HG02884 (cell line): Measurements from ENCODE around the gene SGPL1.

Experiments
- ATAC-seq: cut with Tn5 transposase; IDR thresholded peaks from one replicate; pipeline ENCODE4 v1.9.1; 2021; ENCODE audit warnings: mild to moderate bottlenecking, moderate library complexity; ENCODE audit not compliant: unreplicated experiment

Gene SGPL1

DNA sequence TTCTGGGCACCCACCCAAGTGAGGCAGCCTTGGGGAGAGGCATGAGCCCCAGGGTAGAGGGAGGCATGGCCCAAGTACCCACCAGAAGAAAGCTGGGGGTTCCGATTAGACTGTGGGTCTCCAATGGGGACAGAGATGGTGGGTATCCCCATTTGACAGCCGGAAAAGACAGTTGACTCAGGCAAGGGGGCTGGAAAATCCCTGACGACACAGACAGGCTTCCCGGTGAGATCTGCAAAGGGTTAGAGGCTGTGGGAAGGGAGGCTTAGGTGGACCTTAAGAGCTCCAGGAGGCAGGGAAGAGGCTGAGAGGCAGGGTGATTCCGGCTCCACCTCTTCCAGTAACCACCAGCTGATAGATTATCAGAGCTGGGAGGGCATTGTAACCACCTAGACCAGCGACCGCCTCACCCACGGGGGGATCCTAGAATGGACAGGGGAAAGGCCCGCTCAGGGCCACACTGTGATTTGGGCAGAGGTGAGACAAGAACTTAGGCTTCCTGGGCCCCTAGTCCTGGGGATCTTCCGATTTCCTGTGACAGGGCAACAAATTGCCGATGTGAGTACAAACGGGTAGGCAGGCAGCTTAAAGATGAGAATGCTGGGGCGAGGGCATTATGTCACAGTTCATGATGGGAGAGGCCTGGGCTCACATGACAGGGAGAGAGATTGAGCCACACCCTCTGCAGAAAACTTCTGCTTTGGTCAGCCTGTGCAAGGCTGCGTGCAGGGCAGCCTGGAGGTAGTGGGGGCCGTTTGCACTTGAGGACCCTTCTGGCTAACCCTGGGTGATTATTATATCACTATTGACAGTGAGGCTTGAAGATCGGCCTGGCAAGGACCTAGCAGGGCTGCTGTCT lies 36.0 kb upstream of the SGPL1 start:
- ATAC-seq = no peak

- no peak for ATAC-seq
These were observed 35.4 kb upstream of the SGPL1 start for GRCh38 chr10:70780370-70780760.

- ATAC-seq = no peak
These were observed 35.0 kb upstream of the SGPL1 start for GRCh38 chr10:70780772-70781171.

- ATAC-seq = no peak
These were observed 34.2 kb upstream of the SGPL1 start for GRCh38 chr10:70781461-70782051.

GRCh38 chr10:70782086-70782745 lies 33.5 kb upstream of the SGPL1 start:
- no peak for ATAC-seq

GRCh38 chr10:70782746-70783680 lies 32.7 kb upstream of the SGPL1 start:
- no peak for ATAC-seq

DNA sequence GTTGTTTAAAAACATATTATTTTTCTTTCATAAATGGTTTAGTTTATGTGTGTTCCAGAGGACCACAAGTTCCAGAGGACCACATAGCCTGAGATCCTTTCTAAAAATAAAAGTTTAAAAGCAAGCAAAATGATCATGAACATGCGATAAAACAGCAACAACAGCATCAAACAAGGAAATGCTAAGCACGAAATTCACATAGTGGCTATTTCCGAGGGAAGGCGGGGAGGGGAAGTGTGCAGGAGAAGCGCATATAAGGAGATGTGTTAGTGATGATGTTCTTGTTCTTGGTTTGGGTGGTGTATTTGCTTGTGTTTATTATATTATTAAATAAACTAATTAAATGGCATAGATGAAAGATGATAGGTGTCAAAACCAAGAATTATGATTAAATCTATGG lies 31.7 kb upstream of the SGPL1 start:
- no peak for ATAC-seq

- ATAC-seq = no peak
These were observed 31.3 kb upstream of the SGPL1 start for GRCh38 chr10:70784471-70784870.

DNA sequence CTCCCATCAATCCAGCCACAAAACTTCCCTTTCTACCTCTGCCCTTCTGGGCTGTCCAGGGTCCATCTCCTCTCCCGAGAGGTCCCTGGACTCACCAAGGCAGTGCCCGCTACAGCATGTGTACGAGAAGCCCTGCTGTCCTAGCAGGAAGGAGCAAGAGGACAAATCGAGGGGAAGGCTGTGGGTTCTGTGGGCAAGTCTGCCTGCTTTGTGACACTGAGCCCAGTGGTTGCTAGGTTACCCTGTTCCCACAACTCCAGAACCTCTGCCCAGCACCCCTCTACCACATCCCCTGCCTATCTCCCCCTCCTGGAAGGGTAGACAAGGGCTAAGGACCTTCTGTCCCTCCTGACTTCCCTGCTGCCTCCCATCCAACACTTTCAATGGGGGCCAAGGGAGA lies 30.6 kb upstream of the SGPL1 start, which contains the start of gene TBATA:
Gene TBATA, minus strand, starts transcription at position 188 of the 400 bp plus-strand sequence. CDS start 1,998 bp downstream, outside the sequence.
- no peak for ATAC-seq

GRCh38 chr10:70786799-70787415 lies 28.8 kb upstream of the SGPL1 start:
- no peak for ATAC-seq

GRCh38 chr10:70791386-70792039 lies 24.2 kb upstream of the SGPL1 start:
- ATAC-seq = no peak

DNA sequence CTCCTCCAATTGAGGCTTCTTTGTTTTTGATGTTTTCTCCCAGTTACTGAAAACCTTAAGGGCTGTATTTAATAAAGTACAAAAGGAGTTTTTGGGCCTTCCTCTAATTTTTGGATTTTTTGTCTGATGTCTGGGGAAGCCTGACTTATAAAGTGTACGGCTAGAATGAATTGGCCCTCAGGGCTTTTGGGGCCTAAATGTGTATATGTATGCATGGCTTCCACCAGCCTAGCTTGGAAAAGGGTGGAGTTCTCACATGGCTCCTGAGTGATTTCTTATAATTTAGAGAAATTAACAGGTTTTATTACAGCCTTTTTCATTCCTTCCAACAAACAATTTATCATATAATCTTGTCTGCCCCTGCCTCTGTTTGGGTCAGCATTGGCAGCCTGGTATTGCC lies 20.1 kb upstream of the SGPL1 start:
- no peak for ATAC-seq

DNA sequence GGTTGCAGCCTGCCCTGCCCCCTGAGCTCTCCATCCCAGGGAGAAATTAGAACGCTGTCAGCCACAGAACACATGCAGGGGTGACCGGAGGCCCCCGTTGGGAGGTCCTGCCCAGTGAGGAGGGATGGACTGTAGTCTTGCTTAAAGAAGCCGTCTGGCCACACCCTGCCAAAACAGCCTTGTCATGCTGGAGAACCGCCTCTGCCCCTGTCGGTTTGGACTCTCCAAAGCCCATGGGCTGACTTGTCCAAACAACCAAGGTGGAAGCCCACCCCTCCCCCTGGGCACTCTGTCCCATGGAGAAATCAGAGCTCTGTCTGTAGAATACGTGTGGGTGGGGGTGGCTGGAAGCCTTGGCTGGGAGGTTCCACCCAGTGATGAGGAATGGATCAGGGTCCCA lies 17.9 kb upstream of the SGPL1 start:
- ATAC-seq = no peak

- no peak for ATAC-seq
These were observed 16.6 kb upstream of the SGPL1 start for GRCh38 chr10:70799124-70799523.

- no peak for ATAC-seq
These were observed 13.9 kb upstream of the SGPL1 start for GRCh38 chr10:70801854-70802253.

DNA sequence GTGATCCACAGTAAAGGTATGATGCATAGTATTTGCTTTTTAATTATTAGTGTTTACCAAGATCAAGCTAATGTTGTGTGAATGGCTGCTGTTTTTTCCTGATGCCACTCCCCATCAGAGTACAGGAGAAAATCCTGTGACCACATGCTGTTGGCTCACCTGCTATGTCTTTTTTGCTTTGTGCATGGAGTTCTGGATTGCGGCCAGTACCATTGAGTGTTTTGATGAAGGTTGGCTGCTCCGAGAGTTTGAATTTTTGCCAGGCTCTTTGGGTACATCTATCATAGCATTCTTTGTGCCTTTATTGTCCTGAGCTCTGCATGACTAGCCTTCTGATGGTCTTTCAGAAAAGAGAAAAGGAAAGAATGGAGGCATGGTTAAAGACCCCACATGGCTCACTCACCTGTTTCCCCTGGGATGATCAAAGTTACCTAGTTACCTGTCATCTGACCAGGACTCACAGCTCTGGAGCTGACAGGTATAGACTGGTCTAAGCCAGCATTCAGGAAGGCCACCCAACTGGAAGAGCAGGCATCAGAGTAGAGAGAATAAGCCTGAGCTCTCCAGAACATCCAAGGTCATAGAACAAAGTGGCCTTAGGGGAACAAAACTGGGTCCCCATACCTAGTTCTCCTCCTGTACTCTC lies 11.8 kb upstream of the SGPL1 start:
- ATAC-seq = no peak

GRCh38 chr10:70804421-70804808 lies 11.3 kb upstream of the SGPL1 start:
- no peak for ATAC-seq

GRCh38 chr10:70805619-70806215 lies 10.0 kb upstream of the SGPL1 start:
- ATAC-seq = no peak

DNA sequence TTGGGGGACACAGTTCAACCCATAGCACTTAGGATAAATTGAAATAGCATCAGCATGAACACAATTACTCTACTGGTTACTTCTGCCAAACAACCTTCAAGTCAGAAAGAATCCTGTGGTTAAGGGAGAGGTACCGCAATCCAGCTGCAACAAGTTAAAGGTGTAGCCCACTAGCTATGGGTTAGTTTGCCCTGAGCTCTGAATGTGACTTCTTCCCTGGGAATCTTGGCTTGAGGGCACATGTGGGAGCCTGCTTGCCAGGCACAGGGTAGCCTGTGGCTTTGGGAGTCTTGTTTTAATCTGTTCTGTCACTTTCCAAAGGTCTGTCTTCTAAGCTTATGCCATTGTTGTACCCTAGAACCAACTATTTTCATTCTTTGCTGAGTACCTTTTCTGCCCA lies 8.9 kb upstream of the SGPL1 start:
- no peak for ATAC-seq
